ENCODE results near the gene TRA2B.
A peak's percentile ranks its signal among the peaks of the same experiment; 100 is the strongest.

Gene TRA2B

GRCh38 chr3:185931777-185932612 is 5.8 kb downstream of the TRA2B start:
- Histone ChIP-seq H3K14ac (ENCODE audit: low read length) (no peak overlapping the region), H4K8ac (ENCODE audit: low read depth, low read length) (no peak overlapping the region), H3K9me3 (replicated peaks in 1 of 2; ENCODE audit: control insufficient read depth in 2 of 2, insufficient read depth in 1 of 2, low read depth in 1 of 2, low read length in 2 of 2) (no peaks in the 10 kb centered on the region), H3K4me3 (ENCODE audit: low read length in 2 of 2) (peak overlapping the region in 1 of 2 donors; percentile 1), H2BK5ac (ENCODE audit: low read length) (no peak overlapping the region), H3K4me1 (ENCODE audit: control insufficient read depth in 2 of 2, insufficient read depth in 1 of 2, low read depth in 1 of 2, low read length in 2 of 2) (peaks cover 11 to 39% of the 10 kb centered on the region in 2 donors), H4K91ac (ENCODE audit: low read depth, low read length, poor library complexity) (no peak overlapping the region), H2BK120ac (ENCODE audit: low read depth, low read length) (no peak overlapping the region), H3K36me3 (replicated peaks in 1 of 2; ENCODE audit: control insufficient read depth in 2 of 2, insufficient read depth in 2 of 2, low read length in 2 of 2) (peaks cover 3 to 91% of the 10 kb centered on the region in 2 donors), H2BK12ac (ENCODE audit: low read length) (no peak overlapping the region), H3K4ac (ENCODE audit: low read length) (no peak overlapping the region), H3K27ac (replicated peaks; ENCODE audit: low read length) (no peak overlapping the region), H3K23ac (ENCODE audit: low read depth, low read length, poor library complexity) (no peak overlapping the region), H2AFZ (ENCODE audit: low read length) (no peak overlapping the region), H3K18ac (ENCODE audit: low read length) (no peak overlapping the region), H3K4me2 (ENCODE audit: insufficient read depth, low read length, poor library complexity, severe bottlenecking) (no peak overlapping the region), H3K27me3 (ENCODE audit: control insufficient read depth in 3 of 3, insufficient read depth in 3 of 3, low read depth in 1 of 3, low read length in 3 of 3) (no peaks in the 10 kb centered on the region), H2AK5ac (ENCODE audit: low read depth, low read length) (no peak overlapping the region), H3K9ac (ENCODE audit: low read depth, low read length, poor library complexity) (no peak overlapping the region), H3K79me1 (ENCODE audit: low read depth, low read length) (no peaks in the 10 kb centered on the region), H2BK15ac (ENCODE audit: low read length) (no peak overlapping the region)
- DNase-seq (ENCODE audit: low spot score) = no peak
- no CpG with 5 or more reads among the region's 8 CpGs for WGBS, 2 donors (ENCODE audit: extremely low coverage in 2 of 2, insufficient read length in 2 of 2, insufficient replicate concordance in 1 of 2)

GRCh38 chr3:185930393-185931107 is 7.3 kb downstream of the TRA2B start:
- no peak overlapping the region for H3K18ac ChIP-seq (ENCODE audit: low read length)
- no peak for DNase-seq (ENCODE audit: low spot score)
- no peak overlapping the region for H3K9ac ChIP-seq (ENCODE audit: low read depth, low read length, poor library complexity)
- H3K4me3 ChIP-seq (ENCODE audit: low read length in 2 of 2) = no peak overlapping the region
- no CpG with 5 or more reads among the region's 3 CpGs for WGBS, 2 donors (ENCODE audit: extremely low coverage in 2 of 2, insufficient read length in 2 of 2, insufficient replicate concordance in 1 of 2)
- H2BK15ac ChIP-seq (ENCODE audit: low read length) = no peak overlapping the region
- no peak overlapping the region for H3K14ac ChIP-seq (ENCODE audit: low read length)
- no peak overlapping the region for H2AK5ac ChIP-seq (ENCODE audit: low read depth, low read length)
- H2AFZ ChIP-seq (ENCODE audit: low read length) = no peak overlapping the region
- H2BK120ac ChIP-seq (ENCODE audit: low read depth, low read length) = no peak overlapping the region
- no peaks in the 10 kb centered on the region for H3K9me3 ChIP-seq (replicated peaks in 1 of 2; ENCODE audit: control insufficient read depth in 2 of 2, insufficient read depth in 1 of 2, low read depth in 1 of 2, low read length in 2 of 2)
- H3K4me1 ChIP-seq (ENCODE audit: control insufficient read depth in 2 of 2, insufficient read depth in 1 of 2, low read depth in 1 of 2, low read length in 2 of 2) = peaks cover 11 to 38% of the 10 kb centered on the region in 2 donors
- H4K8ac ChIP-seq (ENCODE audit: low read depth, low read length) = no peak overlapping the region
- no peak overlapping the region for H3K4ac ChIP-seq (ENCODE audit: low read length)
- no peak overlapping the region for H2BK12ac ChIP-seq (ENCODE audit: low read length)
- H3K23ac ChIP-seq (ENCODE audit: low read depth, low read length, poor library complexity) = no peak overlapping the region
- H4K91ac ChIP-seq (ENCODE audit: low read depth, low read length, poor library complexity) = no peak overlapping the region
- no peak overlapping the region for H3K27ac ChIP-seq (replicated peaks; ENCODE audit: low read length)
- no peak overlapping the region for H2BK5ac ChIP-seq (ENCODE audit: low read length)
- H3K79me1 ChIP-seq (ENCODE audit: low read depth, low read length) = no peaks in the 10 kb centered on the region
- peak overlapping the region; percentile 32 for H3K4me2 ChIP-seq (ENCODE audit: insufficient read depth, low read length, poor library complexity, severe bottlenecking)
- H3K27me3 ChIP-seq (ENCODE audit: control insufficient read depth in 3 of 3, insufficient read depth in 3 of 3, low read depth in 1 of 3, low read length in 3 of 3) = no peaks in the 10 kb centered on the region
- H3K36me3 ChIP-seq (replicated peaks in 1 of 2; ENCODE audit: control insufficient read depth in 2 of 2, insufficient read depth in 2 of 2, low read length in 2 of 2) = peaks cover 8 to 93% of the 10 kb centered on the region in 2 donors

GRCh38 chr3:185929192-185930151 is 8.3 kb downstream of the TRA2B start:
- Histone ChIP-seq H3K23ac (ENCODE audit: low read depth, low read length, poor library complexity) (no peak overlapping the region), H2BK5ac (ENCODE audit: low read length) (no peak overlapping the region), H3K4me2 (ENCODE audit: insufficient read depth, low read length, poor library complexity, severe bottlenecking) (peak overlapping the region; percentile 2), H4K91ac (ENCODE audit: low read depth, low read length, poor library complexity) (no peak overlapping the region), H2BK12ac (ENCODE audit: low read length) (no peak overlapping the region), H2AK5ac (ENCODE audit: low read depth, low read length) (no peak overlapping the region), H3K9me3 (replicated peaks in 1 of 2; ENCODE audit: control insufficient read depth in 2 of 2, insufficient read depth in 1 of 2, low read depth in 1 of 2, low read length in 2 of 2) (no peaks in the 10 kb centered on the region), H3K18ac (ENCODE audit: low read length) (no peak overlapping the region), H3K4me1 (ENCODE audit: control insufficient read depth in 2 of 2, insufficient read depth in 1 of 2, low read depth in 1 of 2, low read length in 2 of 2) (peaks cover 11 to 34% of the 10 kb centered on the region in 2 donors), H3K27ac (replicated peaks; ENCODE audit: low read length) (no peak overlapping the region), H3K79me1 (ENCODE audit: low read depth, low read length) (no peaks in the 10 kb centered on the region), H3K4ac (ENCODE audit: low read length) (no peak overlapping the region), H3K36me3 (replicated peaks in 1 of 2; ENCODE audit: control insufficient read depth in 2 of 2, insufficient read depth in 2 of 2, low read length in 2 of 2) (peaks cover 13 to 94% of the 10 kb centered on the region in 2 donors), H2BK120ac (ENCODE audit: low read depth, low read length) (no peak overlapping the region), H4K8ac (ENCODE audit: low read depth, low read length) (no peak overlapping the region), H2BK15ac (ENCODE audit: low read length) (no peak overlapping the region), H3K9ac (ENCODE audit: low read depth, low read length, poor library complexity) (no peak overlapping the region), H3K14ac (ENCODE audit: low read length) (no peak overlapping the region), H3K4me3 (ENCODE audit: low read length in 2 of 2) (no peak overlapping the region), H2AFZ (ENCODE audit: low read length) (no peak overlapping the region), H3K27me3 (ENCODE audit: control insufficient read depth in 3 of 3, insufficient read depth in 3 of 3, low read depth in 1 of 3, low read length in 3 of 3) (no peaks in the 10 kb centered on the region)
- WGBS, 2 donors (ENCODE audit: extremely low coverage in 2 of 2, insufficient read length in 2 of 2, insufficient replicate concordance in 1 of 2) = no CpG with 5 or more reads among the region's 3 CpGs
- no peak for DNase-seq (ENCODE audit: low spot score)

Measured in neuronal stem cell (in vitro differentiated cells).